K562 (cell line): Measurements from ENCODE around the gene C2. TPM values are rescaled to one million over a fixed set of nuclear protein-coding genes. Genes with fewer than 3 reads are reported as not detected.

Source experiments
- BRF2 ChIP-seq: IDR thresholded peaks from 3 replicates; pipeline ENCODE4 v1.6.1; 2011; ENCODE audit warnings: borderline replicate concordance, mild to moderate bottlenecking; ENCODE audit not compliant: insufficient read length, insufficient read depth
- CBX3 ChIP-seq, 2 experiments: IDR thresholded peaks; 1 replicate in 1 of 2; 2 replicates in 1 of 2; pipeline ENCODE4 v1.6.1; 2012; ENCODE audit warnings: inconsistent platforms in 2 of 2, low read length in 2 of 2, borderline replicate concordance in 1 of 2, control low read depth in 1 of 2
- CHCHD3 ChIP-seq: fragments of 250-450 bp; sonication (Bioruptor Pico); IDR thresholded peaks from 2 replicates; pipeline ENCODE4 v2.1.2; 2022; ENCODE audit warnings: mild to moderate bottlenecking
- CREB3 ChIP-seq: fragments of 450-650 bp; conservative IDR thresholded peaks from 2 replicates; pipeline ENCODE4 v1.6.1; 2016; ENCODE audit warnings: missing genetic modification characterization, low read depth, mild to moderate bottlenecking, missing compliant biosample characterization, moderate library complexity
- CSDE1 ChIP-seq, 2 experiments: fragments of 450-650 bp; IDR thresholded peaks; 2 replicates each; pipeline ENCODE4 v1.6.1; 2016; ENCODE audit warnings: mild to moderate bottlenecking in 1 of 2
- CXXC5 ChIP-seq: fragments of 250-450 bp; sonication (Bioruptor Pico); IDR thresholded peaks from 2 replicates; pipeline ENCODE4 v1.8.0; 2022; ENCODE audit warnings: inconsistent platforms, mild to moderate bottlenecking, moderate library complexity
- GABPB1 ChIP-seq: sonication (generic); formaldehyde crosslinking; IDR thresholded peaks from 2 replicates; pipeline ENCODE4 v1.8.0; 2022; ENCODE audit warnings: mild to moderate bottlenecking, missing genetic modification reagents
- GATAD2A ChIP-seq: fragments of 450-650 bp; IDR thresholded peaks from 2 replicates; pipeline ENCODE4 v1.6.1; 2017
- HDAC2 ChIP-seq: fragments of 450-650 bp; IDR thresholded peaks from 2 replicates; pipeline ENCODE4 v1.6.1; 2016; ENCODE audit warnings: mild to moderate bottlenecking
- MCM3 ChIP-seq: fragments of 450-650 bp; IDR thresholded peaks from 2 replicates; pipeline ENCODE4 v1.6.1; 2016
- MNT ChIP-seq, 2 experiments: fragments of 450-650 bp; conservative IDR thresholded peaks; 2 replicates each; pipeline ENCODE4 v1.6.1; 2017; ENCODE audit warnings: mild to moderate bottlenecking in 2 of 2, moderate library complexity in 2 of 2
- NFE2 ChIP-seq: IDR thresholded peaks from 2 replicates; pipeline ENCODE4 v1.6.1; 2014; ENCODE audit warnings: antibody characterized with exemption, low read depth
- PHB ChIP-seq: fragments of 250-450 bp; sonication (Bioruptor Pico); IDR thresholded peaks from 2 replicates; pipeline ENCODE4 v1.5.0; 2021
- RCOR1 ChIP-seq, 2 experiments: IDR thresholded peaks; 2 replicates each; pipeline ENCODE4 v1.6.1; 2012; ENCODE audit warnings: low read depth in 2 of 2, low read length in 2 of 2, borderline replicate concordance in 1 of 2, improper control_type of control experiment in 1 of 2
- SLC30A9 ChIP-seq: fragments of 250-450 bp; sonication (Bioruptor Pico); IDR thresholded peaks from 2 replicates; pipeline ENCODE4 v1.8.0; 2022; ENCODE audit warnings: mild to moderate bottlenecking, moderate library complexity
- SMARCB1 ChIP-seq: IDR thresholded peaks from 2 replicates; pipeline ENCODE4 v1.6.1; 2011; ENCODE audit warnings: improper control_type of control experiment, low read depth; ENCODE audit not compliant: insufficient read length
- SUPT5H ChIP-seq: fragments of 450-650 bp; IDR thresholded peaks from 2 replicates; pipeline ENCODE4 v1.6.1; 2016
- TEAD1 ChIP-seq, 2 experiments: fragments of 450-650 bp in 1 of 2; sonication (generic) in 1 of 2; formaldehyde crosslinking; IDR thresholded peaks; 2 replicates each; pipeline versions ENCODE4 v1.4.0 to v1.8.0; 2020 to 2022; ENCODE audit warnings: mild to moderate bottlenecking in 2 of 2, missing genetic modification reagents in 1 of 2
- TOE1 ChIP-seq, 2 experiments: fragments of 450-650 bp in 1 of 2; sonication (generic) in 1 of 2; formaldehyde crosslinking in 1 of 2; IDR thresholded peaks; 2 replicates each; pipeline versions ENCODE4 v1.7.1 to v1.8.0; 2016 to 2022; ENCODE audit warnings: borderline replicate concordance in 2 of 2, mild to moderate bottlenecking in 2 of 2, antibody characterized with exemption in 1 of 2, inconsistent platforms in 1 of 2, low read depth in 1 of 2, missing genetic modification reagents in 1 of 2, moderate library complexity in 1 of 2
- ZNF232 ChIP-seq: sonication (generic); formaldehyde crosslinking; IDR thresholded peaks from 2 replicates; pipeline ENCODE4 v1.8.0; 2022; ENCODE audit warnings: mild to moderate bottlenecking, missing genetic modification reagents
- ZNF253 ChIP-seq: fragments of 250-450 bp; sonication (Bioruptor Pico); conservative IDR thresholded peaks from 2 replicates; pipeline ENCODE4 v1.6.1; 2021; ENCODE audit warnings: mild to moderate bottlenecking
- polyA plus RNA-seq, 8 experiments: library from polyadenylated mRNA; depleted of rRNA in 4 of 8; stranded (reverse) in 5 of 8; unstranded in 3 of 8; fragments of >200 nt; fragmentation: Nextera tagmentation in 2 of 8; fragmentation: Illumina TruSeq in 1 of 8; extraction: Ambion mirVana in 2 of 8; extraction: Trizol in 1 of 8; gene quantifications; 2 replicates each; pipeline versions ENCODE4 v1.2.1 to v1.2.3, GENCODE V29; 2011 to 2014; ENCODE audit warnings: inconsistent platforms in 1 of 8, missing spikeins in 1 of 8
- total RNA-seq, 7 experiments: library from RNA; depleted of rRNA in 6 of 7; stranded (reverse); fragments of >200 nt in 6 of 7; fragmentation: Illumina TruSeq in 2 of 7; extraction: Trizol in 2 of 7; gene quantifications; 2 replicates each; pipeline versions ENCODE4 v1.2.1 to v1.2.3, GENCODE V29; 2011 to 2021; ENCODE audit warnings: low replicate concordance in 1 of 7
- TF ChIP-seq, protein P1 (sequence below): sonication (generic); IDR thresholded peaks from 2 replicates; pipeline ENCODE4 v1.6.1; 2016

The C2 gene
- total and polyA plus RNA-seq, 9 of the 15 experiments (the other 6 are each of a cell fraction or from before 2014, with no cell fraction given), result 0.05 to 1.1 (median 0.39) TPM; not detected in 1

- TF ChIP-seq TOE1 (IDR thresholded peaks at IDR 0.05; ENCODE audit: borderline replicate concordance), result peak; percentile 82; the same call in 1 of the 2 replicates
- peak; percentile 41; the same call in 1 of the 2 replicates for TF ChIP-seq TOE1 (CRISPR knock-in tag; IDR thresholded peaks at IDR 0.05; ENCODE audit: borderline replicate concordance, low read depth)
- TF ChIP-seq SMARCB1, result no peak
- 0 out of 2 replicates have a peak, but pooled peaks have one; percentile 45 for TF ChIP-seq NFE2
- TF ChIP-seq SUPT5H, result peak; percentile 38; the same call in 1 of the 2 replicates
- TF ChIP-seq TEAD1 (CRISPR knock-in tag; IDR thresholded peaks at IDR 0.05), result peak in 1 of 2 experiments; percentile 53; a peak in 1 of 4 replicates
- peak; percentile 81; the same call in 1 of the 2 replicates for TF ChIP-seq HDAC2
- TF ChIP-seq CXXC5 (CRISPR knock-in tag), result peak; percentile 33; the same call in 1 of the 2 replicates
- TF ChIP-seq GABPB1, result peak; percentile 75
- no peak for TF ChIP-seq CSDE1 (IDR thresholded peaks at IDR 0.05)
- TF ChIP-seq BRF2, result no peak
- no peak for TF ChIP-seq PHB (CRISPR knock-in tag)
- TF ChIP-seq RCOR1 (IDR thresholded peaks at IDR 0.05; ENCODE audit: borderline replicate concordance in 1 of 2, low read depth in 2 of 2, low read length in 2 of 2), result peak in 1 of 2 experiments; percentile 64; a peak in 1 of 4 replicates
- TF ChIP-seq MNT (conservative IDR thresholded peaks at IDR 0.05), result peak; percentile 11 to 89
- TF ChIP-seq CBX3 (IDR thresholded peaks at IDR 0.05; ENCODE audit: borderline replicate concordance in 1 of 2, low read length in 2 of 2), result no peak; a peak in 1 of 3 replicates
- TF ChIP-seq GATAD2A, result peak; percentile 68; the same call in 1 of the 2 replicates
- no peak for TF ChIP-seq MCM3
- TF ChIP-seq, protein P1, sequence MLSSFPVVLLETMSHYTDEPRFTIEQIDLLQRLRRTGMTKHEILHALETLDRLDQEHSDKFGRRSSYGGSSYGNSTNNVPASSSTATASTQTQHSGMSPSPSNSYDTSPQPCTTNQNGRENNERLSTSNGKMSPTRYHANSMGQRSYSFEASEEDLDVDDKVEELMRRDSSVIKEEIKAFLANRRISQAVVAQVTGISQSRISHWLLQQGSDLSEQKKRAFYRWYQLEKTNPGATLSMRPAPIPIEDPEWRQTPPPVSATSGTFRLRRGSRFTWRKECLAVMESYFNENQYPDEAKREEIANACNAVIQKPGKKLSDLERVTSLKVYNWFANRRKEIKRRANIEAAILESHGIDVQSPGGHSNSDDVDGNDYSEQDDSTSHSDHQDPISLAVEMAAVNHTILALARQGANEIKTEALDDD, result peak; percentile 82
- TF ChIP-seq CREB3 (tag), result 0 out of 2 replicates have a peak, but pooled peaks have one; percentile 15
- no peak for TF ChIP-seq CHCHD3 (CRISPR knock-in tag)
- TF ChIP-seq SLC30A9 (CRISPR knock-in tag), result no peak
- TF ChIP-seq ZNF232 (CRISPR knock-in tag), result no peak
- TF ChIP-seq ZNF253 (CRISPR knock-in tag), result no peak
Observed at GRCh38 chr6:31948753-31949413, 21.4 kb downstream of the C2 start (continued).
